H1 (cell line): ENCODE measurements around the gene STIM1. TPM values are rescaled to one million over a fixed set of nuclear protein-coding genes. Genes with fewer than 3 reads are reported as not detected.

Experiments
- CTCF ChIA-PET: fragments of 300-600 bp; sonication (Branson Sonifier 250); formaldehyde crosslinking; loops from one replicate; lab custom pipeline; 2021; ENCODE audit not compliant: partially characterized antibody; lab: Charles Lee
- POLR2A ChIA-PET: fragments of 300-600 bp; sonication (Branson Sonifier 250); formaldehyde crosslinking; loops from one replicate; lab custom pipeline; 2021; ENCODE audit warnings: inconsistent platforms; ENCODE audit not compliant: partially characterized antibody; lab: Charles Lee
- DNase-seq, 2 experiments: peaks; one replicate each; pipeline versions ENCODE4 v3.0.0 to v3.0.0-alpha.2; 2010 to 2022; ENCODE audit warnings: low spot score in 2 of 2, low read depth in 1 of 2, mixed read lengths in 1 of 2
- FAIRE-seq: peaks from 2 replicates; lab custom pipeline; 2011; peaks lifted over from hg19 to GRCh38; lab: Jason Lieb, UNC
- H2AFZ ChIP-seq: 2 replicates; pipeline ENCODE4 v1.8.1; 2012; ENCODE audit warnings: low read length, inconsistent platforms
- H2AK5ac ChIP-seq: 2 replicates; pipeline ENCODE4 v1.6.1; 2013; ENCODE audit warnings: low read depth, low read length
- H2BK120ac ChIP-seq: replicated peaks from 2 replicates; pipeline ENCODE3; 2013; ENCODE audit warnings: low read depth, low read length, inconsistent platforms
- H2BK12ac ChIP-seq: 2 replicates; pipeline ENCODE4 v1.6.1; 2013; ENCODE audit warnings: low read depth, low read length
- H2BK15ac ChIP-seq: 2 replicates; pipeline ENCODE4 v1.6.1; 2013; ENCODE audit warnings: low read length
- H2BK20ac ChIP-seq: 2 replicates; pipeline ENCODE4 v1.6.1; 2013; ENCODE audit warnings: low read length
- H2BK5ac ChIP-seq: 2 replicates; pipeline ENCODE4 v1.6.1; 2013; ENCODE audit warnings: low read depth, low read length
- H3K14ac ChIP-seq: 2 replicates; pipeline ENCODE4 v1.6.1; 2013; ENCODE audit warnings: inconsistent platforms; ENCODE audit not compliant: insufficient read length
- H3K18ac ChIP-seq: 2 replicates; pipeline ENCODE4 v1.6.1; 2013; ENCODE audit warnings: low read length; ENCODE audit errors: extremely low read depth
- H3K23ac ChIP-seq: 2 replicates; pipeline ENCODE4 v1.6.1; 2013; ENCODE audit warnings: inconsistent platforms; ENCODE audit not compliant: insufficient read length
- H3K23me2 ChIP-seq: 2 replicates; pipeline ENCODE4 v1.6.1; 2013; ENCODE audit warnings: low read depth, low read length
- H3K27ac ChIP-seq: 2 replicates; pipeline ENCODE4 v1.6.1; 2011; ENCODE audit warnings: low read depth, low read length, inconsistent platforms
- H3K27me3 ChIP-seq, 4 experiments: replicated peaks in 1 of 4; 1 replicate in 1 of 4; 2 replicates in 3 of 4; pipeline versions ENCODE4 v1.6.1 to v1.8.1; 2011 to 2013; ENCODE audit warnings: low read length in 3 of 4, mild to moderate bottlenecking in 3 of 4, inconsistent platforms in 2 of 4, mixed read lengths in 2 of 4, moderate library complexity in 1 of 4; ENCODE audit not compliant: control insufficient read depth in 3 of 4, insufficient read depth in 3 of 4; ENCODE audit errors: extremely low read depth in 1 of 4
- H3K36me3 ChIP-seq, 4 experiments: 2 replicates each; pipeline versions ENCODE4 v1.6.1 to v1.8.1; 2011 to 2013; ENCODE audit warnings: mild to moderate bottlenecking in 4 of 4, low read length in 3 of 4, moderate library complexity in 2 of 4, control low read depth in 1 of 4, inconsistent platforms in 1 of 4; ENCODE audit not compliant: insufficient read depth in 4 of 4, control insufficient read depth in 2 of 4
- H3K4ac ChIP-seq: replicated peaks from 2 replicates; pipeline ENCODE3; 2013; ENCODE audit warnings: low read length, low read depth, mixed read lengths, inconsistent platforms; ENCODE audit not compliant: insufficient read length
- H3K4me1 ChIP-seq, 4 experiments: replicated peaks in 1 of 4; 1 replicate in 1 of 4; 2 replicates in 3 of 4; pipeline versions ENCODE4 v1.6.1 to v1.8.1; 2011 to 2013; ENCODE audit warnings: low read length in 3 of 4, inconsistent platforms in 2 of 4, mixed read lengths in 1 of 4; ENCODE audit not compliant: insufficient read depth in 4 of 4, control insufficient read depth in 3 of 4
- H3K4me2 ChIP-seq, 2 experiments: 2 replicates each; pipeline versions ENCODE4 v1.6.1 to v1.8.1; 2011 to 2013; ENCODE audit warnings: low read depth in 2 of 2, low read length in 2 of 2, control low read depth in 1 of 2, inconsistent platforms in 1 of 2, mild to moderate bottlenecking in 1 of 2; ENCODE audit not compliant: insufficient read depth in 1 of 2
- H3K4me3 ChIP-seq, 4 experiments: fragments of 200-600, 300-600 bp in 1 of 4; sonication (generic), shearing (Covaris generic), sonication (Bioruptor Twin) in 1 of 4; 2 replicates each; pipeline versions ENCODE4 v1.5.1 to v1.8.1; 2011 to 2016; ENCODE audit warnings: low read length in 4 of 4, low read depth in 3 of 4, control low read depth in 2 of 4, inconsistent platforms in 2 of 4, mild to moderate bottlenecking in 2 of 4, mixed read lengths in 1 of 4, moderate library complexity in 1 of 4; ENCODE audit not compliant: insufficient read depth in 2 of 4; ENCODE audit errors: extremely low read depth in 1 of 4
- H3K56ac ChIP-seq: replicated peaks from 2 replicates; pipeline ENCODE3; 2013; ENCODE audit warnings: low read depth, mild to moderate bottlenecking, mixed read lengths, low read length, inconsistent platforms; ENCODE audit not compliant: insufficient read length
- H3K79me1 ChIP-seq: 2 replicates; pipeline ENCODE4 v1.6.1; 2013; ENCODE audit warnings: low read depth, low read length, control low read depth
- H3K79me2 ChIP-seq, 2 experiments: 2 replicates each; pipeline versions ENCODE4 v1.6.1 to v1.8.1; 2012 to 2013; ENCODE audit warnings: low read length in 2 of 2, mild to moderate bottlenecking in 2 of 2, inconsistent platforms in 1 of 2; ENCODE audit not compliant: insufficient read depth in 2 of 2, control insufficient read depth in 1 of 2
- H3K9ac ChIP-seq, 4 experiments: replicated peaks in 1 of 4; 1 replicate in 1 of 4; 2 replicates in 3 of 4; pipeline versions ENCODE4 v1.6.1 to v1.8.1; 2011 to 2013; ENCODE audit warnings: low read depth in 3 of 4, low read length in 3 of 4, control low read depth in 2 of 4, mild to moderate bottlenecking in 2 of 4, moderate library complexity in 2 of 4, inconsistent platforms in 1 of 4; ENCODE audit errors: extremely low read depth in 1 of 4
- H3K9me3 ChIP-seq, 2 experiments: 2 replicates each; pipeline versions ENCODE4 v1.6.1 to v1.8.1; 2012 to 2013; ENCODE audit warnings: mild to moderate bottlenecking in 2 of 2, moderate library complexity in 2 of 2, control low read depth in 1 of 2, inconsistent platforms in 1 of 2, low read depth in 1 of 2, low read length in 1 of 2, mixed read lengths in 1 of 2; ENCODE audit not compliant: insufficient read depth in 2 of 2
- H4K20me1 ChIP-seq, 2 experiments: replicated peaks in 1 of 2; 2 replicates each; pipeline versions ENCODE3 to v1.8.1; 2011 to 2013; ENCODE audit warnings: inconsistent platforms in 2 of 2, low read length in 2 of 2, mild to moderate bottlenecking in 1 of 2; ENCODE audit not compliant: insufficient read depth in 2 of 2, control insufficient read depth in 1 of 2
- H4K5ac ChIP-seq: 2 replicates; pipeline ENCODE4 v1.6.1; 2013; ENCODE audit warnings: low read length, low read depth, mixed read lengths, inconsistent platforms; ENCODE audit not compliant: insufficient read length
- H4K8ac ChIP-seq: 2 replicates; pipeline ENCODE4 v1.8.0; 2013; ENCODE audit warnings: mild to moderate bottlenecking, moderate library complexity, low read length, inconsistent platforms; ENCODE audit not compliant: insufficient read depth; ENCODE audit errors: extremely low read depth
- H4K91ac ChIP-seq: replicated peaks from 2 replicates; pipeline ENCODE3; 2013; ENCODE audit warnings: low read length, mixed read lengths, inconsistent platforms; ENCODE audit not compliant: insufficient read length
- GABPA ChIP-seq: IDR thresholded peaks from 2 replicates; pipeline ENCODE4 v1.6.1; 2011; ENCODE audit warnings: mild to moderate bottlenecking, low read length, moderate library complexity, borderline replicate concordance; ENCODE audit not compliant: insufficient read depth
- HDAC6 ChIP-seq: IDR thresholded peaks from one replicate; pipeline ENCODE4 v1.7.1; 2012; ENCODE audit warnings: low read depth, mild to moderate bottlenecking, inconsistent platforms, low read length, moderate library complexity
- RFX5 ChIP-seq: IDR thresholded peaks from 2 replicates; pipeline ENCODE4 v1.6.1; 2011; ENCODE audit warnings: low read depth, low read length, improper control_type of control experiment, borderline replicate concordance
- RNF2 ChIP-seq: fragments of 200-900, 300-1000 bp; sonication (generic); IDR thresholded peaks from 2 replicates; pipeline ENCODE4 v1.7.1; 2016; ENCODE audit warnings: borderline replicate concordance, low read depth, mild to moderate bottlenecking, antibody characterized with exemption, low read length; ENCODE audit not compliant: poor library complexity, severe bottlenecking; ENCODE audit errors: missing control alignments
- RXRA ChIP-seq: IDR thresholded peaks from 2 replicates; pipeline ENCODE4 v1.6.1; 2011; ENCODE audit warnings: low read depth, mild to moderate bottlenecking, low read length, moderate library complexity; ENCODE audit not compliant: insufficient read depth
- SUZ12 ChIP-seq: fragments of 200-600 bp; sonication (generic); IDR thresholded peaks from 2 replicates; pipeline ENCODE4 v1.6.1; 2012; ENCODE audit warnings: mild to moderate bottlenecking, inconsistent platforms, low read length, moderate library complexity, mixed read lengths
- WGBS, 2 experiments: shearing (Covaris generic) in 1 of 2; methylation state at CpG; one replicate each; pipeline versions ENCODE4 v1.1.6 to v1.1.7; 2013 to 2015; ENCODE audit warnings: low lambda C conversion rate in 2 of 2, mixed read lengths in 2 of 2, inconsistent platforms in 1 of 2, low coverage in 1 of 2, missing lambda C conversion rate in 1 of 2; ENCODE audit not compliant: insufficient replicate concordance in 2 of 2, insufficient coverage in 1 of 2, insufficient read length in 1 of 2; ENCODE audit errors: extremely low coverage in 1 of 2, missing lambda C conversion rate in 1 of 2; 5-methylcytosine and 5-hydroxymethylcytosine counted together
- polyA plus RNA-seq, 7 experiments: library from polyadenylated mRNA; depleted of rRNA in 3 of 7; stranded (reverse) in 5 of 7; unstranded in 2 of 7; fragments of >200 nt in 5 of 7; fragments of 200-250 nt in 2 of 7; gene quantifications; 1 replicate in 5 of 7; 2 replicates in 1 of 7; 4 replicates in 1 of 7; pipeline versions ENCODE4 v1.2.1 to v1.2.3, GENCODE V29; 2011 to 2013; ENCODE audit warnings: missing spikeins in 2 of 7, mixed read lengths in 2 of 7
- total RNA-seq: library from RNA; stranded (reverse); fragmentation: NEBNext Ultra II Directional; extraction: Animal tissue kit (Norgen Biotek cat#: 25700); gene quantifications from 2 replicates; pipeline ENCODE4 v1.2.1, GENCODE V29; 2021
- TF ChIP-seq, protein P1 (sequence below): IDR thresholded peaks from 2 replicates; pipeline ENCODE4 v1.6.1; 2012; ENCODE audit warnings: inconsistent platforms

Gene STIM1
- total and polyA plus RNA-seq, 2 of the 8 experiments (the other 6 are each of a cell fraction or from before 2014, with no cell fraction given): 11.1 to 12.2 TPM

- no peak for FAIRE-seq
- no peak overlapping the region for H3K14ac ChIP-seq
- no peak overlapping the region for H3K4me2 ChIP-seq
- no peak overlapping the region for H3K9ac ChIP-seq
- TF ChIP-seq SUZ12: no peak
- TF ChIP-seq RFX5: no peak
- TF ChIP-seq RXRA: no peak
- no peak for TF ChIP-seq HDAC6
- no peak for TF ChIP-seq RNF2
- TF ChIP-seq, protein P1, sequence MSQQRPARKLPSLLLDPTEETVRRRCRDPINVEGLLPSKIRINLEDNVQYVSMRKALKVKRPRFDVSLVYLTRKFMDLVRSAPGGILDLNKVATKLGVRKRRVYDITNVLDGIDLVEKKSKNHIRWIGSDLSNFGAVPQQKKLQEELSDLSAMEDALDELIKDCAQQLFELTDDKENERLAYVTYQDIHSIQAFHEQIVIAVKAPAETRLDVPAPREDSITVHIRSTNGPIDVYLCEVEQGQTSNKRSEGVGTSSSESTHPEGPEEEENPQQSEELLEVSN: no peak
- TF ChIP-seq GABPA: no peak
- TF ChIP-seq, all 59 proteins: peak for 0
- no peak overlapping the region for H2BK120ac ChIP-seq
- H3K9me3 ChIP-seq: no peaks in the 10 kb centered on the region
- H3K27ac ChIP-seq: no peak overlapping the region
- no peaks in the 10 kb centered on the region for H3K79me1 ChIP-seq
- CTCF ChIA-PET: interaction anchor here (2.3 kb wide), 1 partner anchor 13 kb away, joined by 16 read pairs; no protein-coding TSS in a partner anchor
- H3K23ac ChIP-seq: no peak overlapping the region
- H3K36me3 ChIP-seq: no peaks in the 10 kb centered on the region
- no peak overlapping the region for H2AK5ac ChIP-seq
- H3K23me2 ChIP-seq: no peaks in the 10 kb centered on the region
- 84% methylated on average over 2 of the region's 2 CpGs; no CpG with 5 or more reads in 1 of the 2 experiments for WGBS, 2 experiments
- no peak overlapping the region for H3K4ac ChIP-seq
- no peak overlapping the region for H2AFZ ChIP-seq
- no peak overlapping the region for H4K91ac ChIP-seq
- no peaks in the 10 kb centered on the region for H3K79me2 ChIP-seq
- H2BK20ac ChIP-seq: no peak overlapping the region
- POLR2A ChIA-PET: no interaction called here
- no peaks in the 10 kb centered on the region for H4K20me1 ChIP-seq
- peaks cover 0 to 3% (median 2%) of the 10 kb centered on the region in 4 experiments; a peak in 4 of 7 replicates for H3K4me1 ChIP-seq
- H3K4me3 ChIP-seq: no peak overlapping the region
- H4K5ac ChIP-seq: no peak overlapping the region
- no peak for DNase-seq
- no peaks in the 10 kb centered on the region; a peak in 1 of 7 replicates for H3K27me3 ChIP-seq
- H2BK15ac ChIP-seq: no peak overlapping the region
- no peak overlapping the region for H2BK12ac ChIP-seq
- H2BK5ac ChIP-seq: no peak overlapping the region
- no peak overlapping the region for H3K18ac ChIP-seq
- H3K56ac ChIP-seq: no peak overlapping the region
- H4K8ac ChIP-seq: no peak overlapping the region
Observed at GRCh38 chr11:3946455-3947017, 91.1 kb downstream of the STIM1 start.
